Measurements from ENCODE around the gene RAB26. TPM values are rescaled to one million over a fixed set of nuclear protein-coding genes. Genes with fewer than 3 reads are reported as not detected.

The RAB26 gene
- total and polyA plus RNA-seq, 7 donors, result 0.17 to 1.7 (median 0.32) TPM

DNA sequence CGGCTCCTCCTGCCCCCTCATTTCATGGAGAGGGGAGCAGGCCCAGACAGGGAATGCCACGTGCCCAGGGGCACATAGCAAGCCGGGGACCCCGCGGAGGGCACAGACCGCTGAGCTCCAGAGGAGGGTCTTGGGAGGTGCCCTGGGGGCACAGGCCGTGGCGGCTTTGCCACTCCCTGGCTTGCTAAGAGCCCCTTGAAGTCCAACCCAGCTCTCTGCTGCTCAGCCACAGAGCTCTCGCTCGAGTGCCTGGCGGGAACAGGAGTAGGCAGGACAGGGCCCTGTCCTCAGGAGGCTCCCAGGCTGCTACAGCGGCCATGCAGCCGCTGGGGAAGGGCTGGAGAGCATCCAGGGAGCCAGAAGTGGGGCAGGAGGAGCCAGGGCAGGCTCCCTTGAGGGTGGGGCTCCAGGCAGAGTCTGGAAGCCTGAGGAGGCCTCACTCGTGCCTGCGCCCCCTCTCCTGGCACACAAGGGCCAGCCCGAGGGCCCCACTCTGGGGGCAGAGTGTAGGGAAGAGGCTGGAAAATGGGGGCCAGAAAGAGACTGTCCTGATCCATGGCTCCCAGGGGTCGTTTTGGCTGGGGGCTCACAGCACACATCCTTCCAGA is 4.4 kb upstream of the RAB26 start:
- Histone ChIP-seq H3K27ac (no peak overlapping the region), H3K4me3 (no peak overlapping the region), H3K36me3 (ENCODE audit: insufficient read depth in 1 of 2, low read depth in 1 of 2) (no peaks in the 10 kb centered on the region), H3K9me3 (no peaks in the 10 kb centered on the region), H3K4me1 (peaks cover 20% of the 10 kb centered on the region), H3K27me3 (ENCODE audit: insufficient read depth in 3 of 3, low read length in 2 of 3) (no peaks in the 10 kb centered on the region)
- 78 to 80% (median 79%) methylated on average over 13 to 17 of the region's 17 CpGs for WGBS, 3 donors
- intact Hi-C loops (cut with DNase I), result no loop called here
- TF ChIP-seq, protein P1, sequence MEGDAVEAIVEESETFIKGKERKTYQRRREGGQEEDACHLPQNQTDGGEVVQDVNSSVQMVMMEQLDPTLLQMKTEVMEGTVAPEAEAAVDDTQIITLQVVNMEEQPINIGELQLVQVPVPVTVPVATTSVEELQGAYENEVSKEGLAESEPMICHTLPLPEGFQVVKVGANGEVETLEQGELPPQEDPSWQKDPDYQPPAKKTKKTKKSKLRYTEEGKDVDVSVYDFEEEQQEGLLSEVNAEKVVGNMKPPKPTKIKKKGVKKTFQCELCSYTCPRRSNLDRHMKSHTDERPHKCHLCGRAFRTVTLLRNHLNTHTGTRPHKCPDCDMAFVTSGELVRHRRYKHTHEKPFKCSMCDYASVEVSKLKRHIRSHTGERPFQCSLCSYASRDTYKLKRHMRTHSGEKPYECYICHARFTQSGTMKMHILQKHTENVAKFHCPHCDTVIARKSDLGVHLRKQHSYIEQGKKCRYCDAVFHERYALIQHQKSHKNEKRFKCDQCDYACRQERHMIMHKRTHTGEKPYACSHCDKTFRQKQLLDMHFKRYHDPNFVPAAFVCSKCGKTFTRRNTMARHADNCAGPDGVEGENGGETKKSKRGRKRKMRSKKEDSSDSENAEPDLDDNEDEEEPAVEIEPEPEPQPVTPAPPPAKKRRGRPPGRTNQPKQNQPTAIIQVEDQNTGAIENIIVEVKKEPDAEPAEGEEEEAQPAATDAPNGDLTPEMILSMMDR (IDR thresholded peaks at IDR 0.05), result no peak
- ATAC-seq (no peak), DNase-seq (peak in 1 of 2 donors; percentile 47)

DNA sequence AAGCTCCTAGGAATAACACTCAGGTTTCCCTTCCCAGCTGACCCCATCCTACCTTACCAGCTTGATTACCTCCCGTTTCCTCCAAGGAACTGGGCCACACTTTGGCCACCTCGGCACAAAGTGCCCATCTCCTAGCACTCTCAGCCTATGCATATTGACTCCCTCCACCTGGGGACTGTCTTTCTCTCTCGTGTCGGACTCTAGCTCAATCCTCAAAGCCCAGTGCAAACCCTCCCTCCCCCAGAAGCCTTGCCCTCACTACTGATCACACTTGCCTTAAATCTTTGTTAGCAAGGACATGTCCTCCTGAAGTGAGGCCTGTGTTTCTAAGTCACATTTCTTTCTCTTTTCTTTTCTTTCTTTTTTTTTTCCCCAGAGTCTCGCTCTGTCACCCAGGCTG is 2.6 kb upstream of the RAB26 start:
- DNase-seq (no peak), ATAC-seq (no peak)
- no peaks in the 10 kb centered on the region for H3K9me3 ChIP-seq
- no peak overlapping the region for H3K4me3 ChIP-seq
- 82 to 85% (median 83%) methylated on average over 5 of the region's 5 CpGs for WGBS, 3 donors
- TF ChIP-seq, protein P1 (IDR thresholded peaks at IDR 0.05), result no peak
- intact Hi-C loops (cut with DNase I), result no loop called here
- H3K27me3 ChIP-seq (ENCODE audit: insufficient read depth in 3 of 3, low read length in 2 of 3), result no peaks in the 10 kb centered on the region
- peaks cover 21% of the 10 kb centered on the region for H3K4me1 ChIP-seq
- no peaks in the 10 kb centered on the region for H3K36me3 ChIP-seq (ENCODE audit: insufficient read depth in 1 of 2, low read depth in 1 of 2)
- no peak overlapping the region for H3K27ac ChIP-seq

DNA sequence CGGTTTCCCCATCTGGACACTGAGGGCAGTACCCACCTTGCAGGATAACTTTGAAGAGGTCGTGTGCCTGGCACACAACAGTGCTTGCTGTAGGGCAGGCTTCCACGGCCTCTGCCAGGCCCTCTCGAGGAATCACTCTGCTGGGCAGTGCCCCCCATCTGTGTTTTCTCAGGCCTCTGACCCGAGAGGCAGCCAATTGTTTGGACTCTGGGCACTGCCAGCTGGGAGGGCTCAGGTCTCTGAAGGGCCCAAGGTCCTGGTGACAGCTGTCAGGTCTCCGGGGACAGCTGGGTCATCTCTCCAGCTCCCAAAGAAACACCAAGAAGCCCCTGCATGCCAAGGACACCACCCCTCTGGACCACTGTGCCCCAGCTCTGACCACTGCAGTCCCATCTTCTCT is 1.0 kb upstream of the RAB26 start:
- H3K27me3 ChIP-seq (ENCODE audit: insufficient read depth in 3 of 3, low read length in 2 of 3), result no peaks in the 10 kb centered on the region
- ATAC-seq (no peak), DNase-seq (no peak)
- no peaks in the 10 kb centered on the region for H3K9me3 ChIP-seq
- intact Hi-C loops (cut with DNase I), result no loop called here
- 28 to 53% (median 39%) methylated on average over 6 of the region's 6 CpGs for WGBS, 3 donors
- peak overlapping the region; percentile 67 for H3K4me3 ChIP-seq
- H3K4me1 ChIP-seq, result peaks cover 37% of the 10 kb centered on the region
- H3K27ac ChIP-seq, result peak overlapping the region; percentile 87
- TF ChIP-seq, protein P1 (IDR thresholded peaks at IDR 0.05), result no peak
- H3K36me3 ChIP-seq (ENCODE audit: insufficient read depth in 1 of 2, low read depth in 1 of 2), result peaks cover 0 to 13% of the 10 kb centered on the region in 2 donors

DNA sequence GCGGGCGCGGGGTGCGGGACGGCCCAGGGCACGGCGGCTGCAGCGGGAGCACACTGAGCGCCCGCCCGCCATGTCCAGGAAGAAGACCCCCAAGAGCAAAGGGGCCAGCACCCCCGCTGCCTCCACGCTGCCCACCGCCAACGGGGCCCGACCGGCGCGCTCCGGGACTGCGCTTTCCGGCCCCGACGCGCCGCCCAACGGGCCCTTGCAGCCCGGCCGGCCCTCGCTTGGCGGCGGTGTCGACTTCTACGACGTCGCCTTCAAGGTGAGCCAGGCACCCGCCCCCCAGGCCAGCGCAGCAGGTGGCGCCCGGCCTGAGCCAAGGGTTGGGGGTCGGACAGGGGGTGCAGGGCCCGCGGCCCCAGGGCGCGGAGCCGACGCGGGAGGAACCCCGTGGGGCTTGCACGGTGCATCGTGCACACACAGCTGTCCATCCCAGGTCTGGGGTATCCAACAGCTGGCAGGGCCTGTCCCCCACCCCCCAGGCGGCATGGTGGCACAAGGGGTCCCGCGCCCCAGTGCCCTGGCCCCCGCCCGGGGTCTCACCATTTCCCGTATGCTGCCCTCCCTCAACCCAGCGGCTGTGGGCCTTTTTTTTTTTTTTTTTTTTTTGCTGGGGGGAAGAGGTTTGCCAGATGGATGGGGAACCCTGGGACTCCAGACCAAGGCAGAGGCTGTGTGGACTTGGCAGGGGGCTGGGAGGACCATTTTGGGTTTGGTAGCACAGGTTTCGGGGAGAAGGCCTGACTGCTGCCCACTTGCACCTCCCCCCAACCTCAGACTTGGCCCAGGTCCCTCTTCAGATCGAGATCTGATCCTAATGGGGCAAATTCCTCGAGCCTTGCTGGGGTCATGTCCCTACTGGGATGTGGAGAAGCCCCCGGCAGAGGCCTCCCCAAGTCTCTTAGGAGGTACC is 547 bp downstream of the RAB26 start:
- no peak for ATAC-seq
- no peak overlapping the region for H3K27ac ChIP-seq
- TF ChIP-seq, protein P1 (IDR thresholded peaks at IDR 0.05), result peak; percentile 3

More for the DNA sequence above, 547 bp downstream of the RAB26 start:
- Histone ChIP-seq H3K4me1 (peaks cover 49% of the 10 kb centered on the region), H3K36me3 (ENCODE audit: insufficient read depth in 1 of 2, low read depth in 1 of 2) (peaks cover 0 to 25% of the 10 kb centered on the region in 2 donors), H3K27me3 (ENCODE audit: insufficient read depth in 3 of 3, low read length in 2 of 3) (no peaks in the 10 kb centered on the region), H3K9me3 (no peaks in the 10 kb centered on the region), H3K4me3 (peak overlapping the region; percentile 67)
- WGBS, 3 donors, result 4 to 9% (median 5%) methylated on average over 27 to 62 of the region's 62 CpGs
- DNase-seq, result no peak
- intact Hi-C loops (cut with DNase I), result no loop called here
